ENCODE data around the gene EIF4EBP3.

- TF ChIP-seq CTCF (IDR thresholded peaks at IDR 0.05): no peak
- no peak for TF ChIP-seq POLR2AphosphoS5 (IDR thresholded peaks at IDR 0.05; ENCODE audit: insufficient read depth in 1 of 2, low read depth in 1 of 2)
- no peak for TF ChIP-seq POLR2A (IDR thresholded peaks at IDR 0.05)
Observed at GRCh38 chr5:140573683-140574082, 26.2 kb downstream of the EIF4EBP3 start.

Data from vagina (tissue), 2 donors.